Tibial nerve (tissue), 4 donors: ENCODE results near the gene LBHD2. TPM values are rescaled to one million over a fixed set of nuclear protein-coding genes. Genes with fewer than 3 reads are reported as not detected.
A peak's percentile ranks its signal among the peaks of the same experiment; 100 is the strongest.
"Not testable (repeated sequence)": the region's sequence is repeated elsewhere in the genome, so short reads cannot be mapped to it uniquely, and the experiment has no call there.

Experiments used
- DNase-seq, 2 donors: peaks; one replicate each; pipeline ENCODE4 v3.0.0-alpha.2; 2019; ENCODE audit warnings: low spot score in 2 of 2
- H3K27ac ChIP-seq, 4 donors: fragments of 200-600 bp; sonication (generic) in 3 of 4; one replicate each; pipeline ENCODE4 v1.5.1; 2017 to 2019; ENCODE audit warnings: mild to moderate bottlenecking in 1 of 4
- H3K27me3 ChIP-seq, 2 donors: fragments of 200-600 bp; sonication (generic) in 1 of 2; one replicate each; pipeline versions ENCODE4 v1.5.1 to v1.6.0; 2017 to 2019
- H3K36me3 ChIP-seq, 3 donors: fragments of 200-600 bp; sonication (generic); one replicate each; pipeline ENCODE4 v1.5.1; 2018 to 2019
- H3K4me1 ChIP-seq, 4 donors: fragments of 200-600 bp; sonication (generic) in 3 of 4; one replicate each; pipeline ENCODE4 v1.5.1; 2017 to 2019
- H3K4me3 ChIP-seq, 4 donors: fragments of 200-600 bp; sonication (generic) in 3 of 4; one replicate each; pipeline ENCODE4 v1.5.1; 2017 to 2019; ENCODE audit warnings: mild to moderate bottlenecking in 1 of 4, moderate library complexity in 1 of 4
- H3K9me3 ChIP-seq, 4 donors: fragments of 200-600 bp; sonication (generic) in 3 of 4; one replicate each; pipeline ENCODE4 v1.5.1; 2017 to 2019
- CTCF ChIP-seq, 5 experiments: fragments of 200-600 bp in 3 of 5; fragments of 450-650 bp in 2 of 5; sonication (generic) in 3 of 5; IDR thresholded peaks; one replicate each; pipeline ENCODE4 v1.5.1; 2016 to 2019; ENCODE audit warnings: antibody characterized with exemption in 5 of 5, mild to moderate bottlenecking in 3 of 5, moderate library complexity in 2 of 5
- EP300 ChIP-seq, 2 donors: sonication (generic); formaldehyde crosslinking; IDR thresholded peaks; one replicate each; pipeline ENCODE4 v1.6.1; 2017; ENCODE audit warnings: antibody characterized with exemption in 2 of 2, mild to moderate bottlenecking in 1 of 2
- POLR2A ChIP-seq, 2 donors: fragments of 450-650 bp; IDR thresholded peaks; one replicate each; pipeline ENCODE4 v1.6.1; 2017; ENCODE audit warnings: antibody characterized with exemption in 2 of 2, mild to moderate bottlenecking in 2 of 2, moderate library complexity in 2 of 2
- WGBS, 2 donors: methylation state at CpG; one replicate each; pipeline ENCODE4 v1.1.5; 2018; 5-methylcytosine and 5-hydroxymethylcytosine counted together
- total RNA-seq, 4 donors: library from RNA; depleted of rRNA; stranded (reverse); fragments of >200 nt; gene quantifications; one replicate each; pipeline ENCODE4 v1.1.0, GENCODE V29; 2016

Gene LBHD2
- total RNA-seq = not detected

GRCh38 chr14:103084021-103084919 lies at the start of gene LBHD2:
LBHD2 (plus strand) TSS chr14:103084210; CDS start chr14:103086013, 1,803 bp downstream.
- no peak for DNase-seq
- WGBS, 2 donors = 12 to 28% methylated on average over 25 to 46 of the region's 61 CpGs
- Histone ChIP-seq H3K27me3 (peaks cover 0 to 56% of the 10 kb centered on the region in 2 donors), H3K36me3 (no peaks in the 10 kb centered on the region), H3K9me3 (no peaks in the 10 kb centered on the region), H3K27ac (no peak within 1 kb of the TSS), H3K4me3 (peak within 1 kb of the TSS in 1 of 4 donors; percentile 18), H3K4me1 (peaks cover 0 to 7% (median 0%) of the 10 kb centered on the region in 4 donors)
- TF ChIP-seq POLR2A (IDR thresholded peaks at IDR 0.05) = no peak
- no peak for TF ChIP-seq EP300 (IDR thresholded peaks at IDR 0.05)
- no peak for TF ChIP-seq CTCF (IDR thresholded peaks at IDR 0.05)

- no peak for DNase-seq
- no peaks in the 10 kb centered on the region for H3K27me3 ChIP-seq
- 96 to 98% methylated on average over 20 of the region's 20 CpGs for WGBS, 2 donors
- peaks cover 0 to 25% (median 0%) of the 10 kb centered on the region in 3 donors for H3K36me3 ChIP-seq
- peaks cover 0 to 5% (median 0%) of the 10 kb centered on the region in 4 donors for H3K9me3 ChIP-seq
- TF ChIP-seq EP300 (IDR thresholded peaks at IDR 0.05) (no peak), POLR2A (IDR thresholded peaks at IDR 0.05) (no peak), CTCF (IDR thresholded peaks at IDR 0.05) (no peak)
- H3K4me3 ChIP-seq = no peak overlapping the region
- H3K4me1 ChIP-seq = peaks cover 0 to 31% (median 5%) of the 10 kb centered on the region in 4 donors
- H3K27ac ChIP-seq = no peak overlapping the region
Observed at GRCh38 chr14:103041464-103041863, 42.5 kb upstream of the LBHD2 start.

- H3K4me3 ChIP-seq = no peak overlapping the region
- H3K27ac ChIP-seq = no peak overlapping the region
- no peaks in the 10 kb centered on the region for H3K27me3 ChIP-seq
- H3K4me1 ChIP-seq = peaks cover 0 to 41% (median 7%) of the 10 kb centered on the region in 4 donors
- TF ChIP-seq EP300 (IDR thresholded peaks at IDR 0.05) = no peak
- no peak for TF ChIP-seq POLR2A (IDR thresholded peaks at IDR 0.05)
- no peak for TF ChIP-seq CTCF (IDR thresholded peaks at IDR 0.05)
- WGBS, 2 donors = 90 to 96% methylated on average over 8 of the region's 8 CpGs
- peaks cover 0 to 5% (median 0%) of the 10 kb centered on the region in 4 donors for H3K9me3 ChIP-seq
- DNase-seq = no peak
- H3K36me3 ChIP-seq = peaks cover 0 to 30% (median 0%) of the 10 kb centered on the region in 3 donors
Observed at GRCh38 chr14:103043257-103044015, 40.6 kb upstream of the LBHD2 start.

- no peak overlapping the region for H3K4me3 ChIP-seq
- TF ChIP-seq CTCF (IDR thresholded peaks at IDR 0.05) (no peak), POLR2A (IDR thresholded peaks at IDR 0.05) (no peak), EP300 (IDR thresholded peaks at IDR 0.05) (no peak)
- 24 to 26% methylated on average over 15 of the region's 15 CpGs for WGBS, 2 donors
- H3K4me1 ChIP-seq = peaks cover 0 to 58% (median 7%) of the 10 kb centered on the region in 4 donors
- peaks cover 0 to 30% (median 0%) of the 10 kb centered on the region in 3 donors for H3K36me3 ChIP-seq
- no peak for DNase-seq
- H3K9me3 ChIP-seq = peaks cover 0 to 5% (median 0%) of the 10 kb centered on the region in 4 donors
- no peaks in the 10 kb centered on the region for H3K27me3 ChIP-seq
- no peak overlapping the region for H3K27ac ChIP-seq
Observed at GRCh38 chr14:103045371-103045869, 38.6 kb upstream of the LBHD2 start.

- 81 to 93% methylated on average over 8 of the region's 8 CpGs for WGBS, 2 donors
- H3K36me3 ChIP-seq = peaks cover 0 to 12% (median 0%) of the 10 kb centered on the region in 3 donors
- H3K27ac ChIP-seq, H3K9me3 ChIP-seq, H3K4me3 ChIP-seq, DNase-seq, H3K27me3 ChIP-seq: not testable (repeated sequence)
- peaks cover 0 to 63% (median 12%) of the 10 kb centered on the region in 4 donors for H3K4me1 ChIP-seq
Observed at GRCh38 chr14:103047453-103047852, 36.6 kb upstream of the LBHD2 start.
